GM21515 (cell line): Measurements from ENCODE around the gene HSPA4.
"Not testable (repeated sequence)": the region's sequence is repeated elsewhere in the genome, so short reads cannot be mapped to it uniquely, and the experiment has no call there.

ENCODE experiments used
- ATAC-seq: cut with Tn5 transposase; IDR thresholded peaks from one replicate; pipeline ENCODE4 v1.9.1; 2021; ENCODE audit not compliant: unreplicated experiment

Gene HSPA4

GRCh38 chr5:133121611-133122150 is 69.9 kb downstream of the HSPA4 start:
- ATAC-seq: no peak

- no peak for ATAC-seq
Measured at GRCh38 chr5:133122711-133123110, 70.9 kb downstream of the HSPA4 start.

- peak; percentile 59 for ATAC-seq
Measured at GRCh38 chr5:133123297-133123696, 71.5 kb downstream of the HSPA4 start.

- no peak for ATAC-seq
Measured at GRCh38 chr5:133124891-133125290, 73.1 kb downstream of the HSPA4 start.

- no peak for ATAC-seq
Measured at GRCh38 chr5:133128066-133128465, 76.3 kb downstream of the HSPA4 start.

- ATAC-seq: no peak
Measured at GRCh38 chr5:133129289-133129688, 77.5 kb downstream of the HSPA4 start.

GRCh38 chr5:133129950-133130349 is 78.1 kb downstream of the HSPA4 start:
- ATAC-seq: no peak

GRCh38 chr5:133130387-133131118 is 78.7 kb downstream of the HSPA4 start:
- no peak for ATAC-seq

- no peak for ATAC-seq
Measured at GRCh38 chr5:133132717-133133116, 80.9 kb downstream of the HSPA4 start.

GRCh38 chr5:133133241-133133640 is 81.4 kb downstream of the HSPA4 start:
- ATAC-seq: not testable (repeated sequence)

- ATAC-seq: not testable (repeated sequence)
Measured at GRCh38 chr5:133136890-133137289, 85.1 kb downstream of the HSPA4 start.

- ATAC-seq: no peak
Measured at GRCh38 chr5:133140311-133140710, 88.5 kb downstream of the HSPA4 start.

GRCh38 chr5:133141746-133142145 is 89.9 kb downstream of the HSPA4 start:
- ATAC-seq: no peak

GRCh38 chr5:133142782-133143181 is 91.0 kb downstream of the HSPA4 start:
- ATAC-seq: no peak

GRCh38 chr5:133144245-133144981 is 92.6 kb downstream of the HSPA4 start:
- ATAC-seq: no peak

- ATAC-seq: no peak
Measured at GRCh38 chr5:133145436-133146170, 93.8 kb downstream of the HSPA4 start.

GRCh38 chr5:133147411-133147810 is 95.6 kb downstream of the HSPA4 start:
- no peak for ATAC-seq

GRCh38 chr5:133147815-133148567 is 96.2 kb downstream of the HSPA4 start:
- no peak for ATAC-seq

- ATAC-seq: no peak
Measured at GRCh38 chr5:133149345-133149744, 97.5 kb downstream of the HSPA4 start.

GRCh38 chr5:133150909-133151544 is 99.2 kb downstream of the HSPA4 start:
- no peak for ATAC-seq
